B cell (primary cell): Measurements from ENCODE around the gene HDHD2. TPM values are rescaled to one million over a fixed set of nuclear protein-coding genes. Genes with fewer than 3 reads are reported as not detected.
"Not testable (repeated sequence)": the region's sequence is repeated elsewhere in the genome, so short reads cannot be mapped to it uniquely, and the experiment has no call there.

Source experiments
- ATAC-seq: fragments of 200-7000 bp; cut with Tn5 transposase; one replicate; pipeline ENCODE4 v1.10.0; 2021; ENCODE audit warnings: low read depth, mild to moderate bottlenecking, moderate number of reproducible peaks, moderate library complexity
- CTCF ChIA-PET: fragments of 350-600 bp; sonication (Branson Sonifier 250); formaldehyde crosslinking; loops from one replicate; lab custom pipeline; 2021; ENCODE audit warnings: antibody characterized with exemption, inconsistent platforms; lab: Charles Lee
- POLR2A ChIA-PET: fragments of 350-600 bp; sonication (Branson Sonifier 250); formaldehyde crosslinking; loops from one replicate; lab custom pipeline; 2021; ENCODE audit warnings: antibody characterized with exemption; lab: Charles Lee
- DNase-seq: peaks from one replicate; pipeline ENCODE4 v3.0.0; 2013
- H2AFZ ChIP-seq: 2 replicates; pipeline ENCODE4 v1.6.1; 2012; ENCODE audit warnings: mild to moderate bottlenecking, low read depth, low read length; ENCODE audit not compliant: insufficient read depth, poor library complexity, severe bottlenecking
- H3K27ac ChIP-seq, 2 donors: 1 replicate in 1 of 2; 2 replicates in 1 of 2; pipeline ENCODE4 v1.5.1; 2012 to 2013; ENCODE audit warnings: low read length in 2 of 2, mild to moderate bottlenecking in 2 of 2, moderate library complexity in 1 of 2
- H3K27me3 ChIP-seq, 4 experiments: fragments of 200-600 bp in 1 of 4; sonication (generic) in 1 of 4; replicated peaks in 1 of 4; 1 replicate in 2 of 4; 2 replicates in 2 of 4; pipeline versions ENCODE4 v1.6.1 to v1.7.0; 2013 to 2016; ENCODE audit warnings: low read length in 3 of 4, mild to moderate bottlenecking in 2 of 4, mixed read lengths in 1 of 4, moderate library complexity in 1 of 4; ENCODE audit not compliant: insufficient read depth in 4 of 4, control insufficient read depth in 3 of 4; ENCODE audit errors: control extremely low read depth in 1 of 4
- H3K36me3 ChIP-seq, 2 experiments: replicated peaks in 1 of 2; 1 replicate in 1 of 2; 2 replicates in 1 of 2; pipeline versions ENCODE4 v1.6.1 to v1.7.1; 2013; ENCODE audit warnings: low read length in 1 of 2; ENCODE audit not compliant: insufficient read depth in 2 of 2, control insufficient read depth in 1 of 2; ENCODE audit errors: control extremely low read depth in 1 of 2, extremely low read depth in 1 of 2
- H3K4me1 ChIP-seq, 2 donors: fragments of 200-600 bp in 1 of 2; sonication (generic) in 1 of 2; 1 replicate in 1 of 2; 2 replicates in 1 of 2; pipeline versions ENCODE4 v1.5.1 to v1.6.1; 2013 to 2017; ENCODE audit warnings: low read length in 2 of 2; ENCODE audit not compliant: control insufficient read depth in 2 of 2, insufficient read depth in 2 of 2
- H3K4me2 ChIP-seq: replicated peaks from 2 replicates; pipeline ENCODE3; 2012; ENCODE audit warnings: mild to moderate bottlenecking, low read depth, low read length; ENCODE audit not compliant: poor library complexity, severe bottlenecking
- H3K4me3 ChIP-seq, 5 experiments: fragments of 200-600 bp in 1 of 5; sonication (generic) in 1 of 5; 1 replicate in 3 of 5; 2 replicates in 2 of 5; pipeline versions ENCODE4 v1.5.1 to v1.7.0; 2011 to 2016; ENCODE audit warnings: low read length in 4 of 5, mild to moderate bottlenecking in 4 of 5, low read depth in 2 of 5, control low read depth in 1 of 5, moderate library complexity in 1 of 5; ENCODE audit not compliant: insufficient read depth in 1 of 5; ENCODE audit errors: control extremely low read depth in 1 of 5, extremely low read depth in 1 of 5
- H3K79me2 ChIP-seq: fragments of 200-600 bp; sonication (generic); one replicate; pipeline ENCODE4 v1.6.0; 2016; ENCODE audit warnings: low read length; ENCODE audit not compliant: control insufficient read depth, insufficient read depth
- H3K9ac ChIP-seq: fragments of 200-600 bp; sonication (generic); 2 replicates; pipeline ENCODE4 v1.6.1; 2017; ENCODE audit warnings: mild to moderate bottlenecking, low read length, moderate library complexity
- H3K9me3 ChIP-seq, 3 donors: one replicate each; pipeline versions ENCODE4 v1.6.1 to v1.7.1; 2013; ENCODE audit warnings: low read length in 2 of 3; ENCODE audit not compliant: control insufficient read depth in 2 of 3, insufficient read depth in 1 of 3; ENCODE audit errors: control extremely low read depth in 1 of 3
- H4K20me1 ChIP-seq: 2 replicates; pipeline ENCODE4 v1.6.0; 2012; ENCODE audit warnings: mild to moderate bottlenecking, low read length; ENCODE audit not compliant: insufficient read depth, control insufficient read depth, poor library complexity, severe bottlenecking
- H3K27ac Mint-ChIP-seq: one replicate; pipeline ENCODE4 v1.8.0; 2021; ENCODE audit warnings: mixed read lengths
- H3K27me3 Mint-ChIP-seq: one replicate; pipeline ENCODE4 v1.8.0; 2021; ENCODE audit warnings: mixed read lengths
- H3K4me1 Mint-ChIP-seq: one replicate; pipeline ENCODE4 v1.8.0; 2021; ENCODE audit warnings: mixed read lengths
- H3K4me3 Mint-ChIP-seq: one replicate; pipeline ENCODE4 v1.8.0; 2021; ENCODE audit warnings: mixed read lengths
- H3K9me3 Mint-ChIP-seq: one replicate; pipeline ENCODE4 v1.8.0; 2022; ENCODE audit warnings: mixed read lengths; ENCODE audit not compliant: insufficient read depth
- CTCF ChIP-seq: fragments of 200-600 bp; IDR thresholded peaks from one replicate; pipeline ENCODE4 v1.8.0; 2022; ENCODE audit warnings: antibody characterized with exemption, mild to moderate bottlenecking
- EZH2 ChIP-seq: IDR thresholded peaks from 2 replicates; pipeline ENCODE4 v1.6.1; 2012; ENCODE audit warnings: borderline replicate concordance, low read depth, mild to moderate bottlenecking, moderate library complexity, low read length; ENCODE audit not compliant: insufficient read depth, poor library complexity, severe bottlenecking
- WGBS: methylation state at CpG from one replicate; pipeline ENCODE4 v1.1.5; 2013; ENCODE audit warnings: missing lambda C conversion rate; ENCODE audit not compliant: insufficient coverage; 5-methylcytosine and 5-hydroxymethylcytosine counted together
- intact Hi-C: fragments of 100-400 bp; cut with micrococcal nuclease; formaldehyde crosslinking; loops from one replicate; pipeline ENCODE4 v1.10.0; 2022
- polyA plus RNA-seq: library from polyadenylated mRNA; depleted of rRNA; stranded (reverse); fragments of >200 nt; gene quantifications from 2 replicates; pipeline ENCODE4 v1.2.3, GENCODE V29; 2012
- total RNA-seq, 2 donors: library from RNA; stranded (reverse); fragments of 120-200 nt in 1 of 2; gene quantifications; 1 replicate in 1 of 2; 2 replicates in 1 of 2; pipeline versions ENCODE4 v1.2.3 to v1.2.4, GENCODE V29; 2013 to 2022

HDHD2 gene
- total and polyA plus RNA-seq, 2 donors (not counting 1 experiment from before 2014, with no cell fraction given), result 7.3 to 45.5 TPM

- Histone ChIP-seq H4K20me1 (peaks cover 25% of the 10 kb centered on the region), H3K9ac (no peak overlapping the region), H3K36me3 (peaks cover 0 to 2% of the 10 kb centered on the region in 2 experiments), H3K79me2 (peaks cover 55% of the 10 kb centered on the region), H2AFZ (no peak overlapping the region), H3K27ac (no peak overlapping the region), H3K4me3 (no peak overlapping the region), H3K4me2 (peak overlapping the region; percentile 9), H3K9me3 (no peaks in the 10 kb centered on the region), H3K27me3 (no peaks in the 10 kb centered on the region), H3K4me1 (peaks cover 0 to 4% of the 10 kb centered on the region in 2 donors)
- ChIA-PET CTCF (no interaction called here), POLR2A (no interaction called here)
- WGBS, result no CpG with 5 or more reads among the region's 5 CpGs
- intact Hi-C loops, result no loop called here
- Mint-ChIP-seq H3K9me3 (no peaks in the 10 kb centered on the region), H3K4me1 (peaks cover 19% of the 10 kb centered on the region), H3K27ac (no peak overlapping the region), H3K4me3 (peak overlapping the region; percentile 40), H3K27me3 (no peaks in the 10 kb centered on the region)
- no peak for TF ChIP-seq CTCF
- TF ChIP-seq EZH2, result no peak
- DNase-seq, result peak; percentile 17
- ATAC-seq, result no peak
These were observed 12.9 kb upstream of the HDHD2 start for GRCh38 chr18:47163241-47163640.

- WGBS, result 100% methylated on average over 5 of the region's 5 CpGs
- TF ChIP-seq EZH2, result no peak
- TF ChIP-seq CTCF, result no peak
- ChIA-PET POLR2A (no interaction called here), CTCF (no interaction called here)
- peaks cover 16% of the 10 kb centered on the region for H3K4me1 Mint-ChIP-seq
- H3K9me3 ChIP-seq, result no peaks in the 10 kb centered on the region
- H3K27ac ChIP-seq, result no peak overlapping the region
- H3K27me3 Mint-ChIP-seq, result no peaks in the 10 kb centered on the region
- H3K79me2 ChIP-seq, result peaks cover 30% of the 10 kb centered on the region
- H3K27me3 ChIP-seq, result no peaks in the 10 kb centered on the region
- no peak overlapping the region for H3K27ac Mint-ChIP-seq
- H3K9ac ChIP-seq, result no peak overlapping the region
- DNase-seq, result no peak
- H4K20me1 ChIP-seq, result peaks cover 13% of the 10 kb centered on the region
- no peak overlapping the region for H2AFZ ChIP-seq
- intact Hi-C loops, result no loop called here
- H3K9me3 Mint-ChIP-seq, result no peaks in the 10 kb centered on the region
- no peak overlapping the region for H3K4me2 ChIP-seq
- H3K4me1 ChIP-seq, result peaks cover 0 to 4% of the 10 kb centered on the region in 2 donors
- no peak for ATAC-seq
- H3K4me3 Mint-ChIP-seq, result no peak overlapping the region
- no peak overlapping the region for H3K4me3 ChIP-seq
- H3K36me3 ChIP-seq, result peaks cover 2% of the 10 kb centered on the region in 2 experiments
These were observed 10.0 kb upstream of the HDHD2 start for GRCh38 chr18:47160256-47160655.

GRCh38 chr18:47158404-47158803 lies 8.1 kb upstream of the HDHD2 start:
- H3K4me1 Mint-ChIP-seq, H2AFZ ChIP-seq, H3K27ac ChIP-seq, H3K4me3 ChIP-seq, H3K4me2 ChIP-seq, H3K27ac Mint-ChIP-seq, H3K36me3 ChIP-seq, DNase-seq, H3K9ac ChIP-seq, ATAC-seq, H3K27me3 ChIP-seq, H3K9me3 ChIP-seq, H3K4me3 Mint-ChIP-seq, H3K4me1 ChIP-seq, CTCF ChIA-PET, POLR2A ChIA-PET, H4K20me1 ChIP-seq, H3K9me3 Mint-ChIP-seq, H3K27me3 Mint-ChIP-seq: not testable (repeated sequence)
- intact Hi-C loops, result loop anchor here (10.0 kb wide), 2 partner anchors 776 to 1054 kb away; partner anchors contain the start of genes HAUS1 and SMAD2
- H3K79me2 ChIP-seq, result peaks cover 15% of the 10 kb centered on the region
- 97% methylated on average over 11 of the region's 16 CpGs for WGBS
